MM.1S (cell line): Measurements from ENCODE around the gene AHCYL2.

Experiments
- EZH2 ChIP-seq: fragments of 300-600 bp; sonication (generic); optimal IDR thresholded peaks from 2 replicates; pipeline ENCODE3; 2017; ENCODE audit warnings: low read depth, mild to moderate bottlenecking, antibody characterized with exemption, low read length, mixed read lengths
- EZH2phosphoT487 ChIP-seq: fragments of 300-600 bp; sonication (generic); IDR thresholded peaks from 2 replicates; pipeline ENCODE4 v1.6.1; 2018; ENCODE audit warnings: antibody characterized with exemption, low read length
- TF ChIP-seq, protein P1 (sequence below): fragments of 300-600 bp; sonication (generic); IDR thresholded peaks from 2 replicates; pipeline ENCODE4 v1.5.1; 2016; ENCODE audit warnings: antibody characterized with exemption, low read length, mixed read lengths

- TF ChIP-seq, protein P1, sequence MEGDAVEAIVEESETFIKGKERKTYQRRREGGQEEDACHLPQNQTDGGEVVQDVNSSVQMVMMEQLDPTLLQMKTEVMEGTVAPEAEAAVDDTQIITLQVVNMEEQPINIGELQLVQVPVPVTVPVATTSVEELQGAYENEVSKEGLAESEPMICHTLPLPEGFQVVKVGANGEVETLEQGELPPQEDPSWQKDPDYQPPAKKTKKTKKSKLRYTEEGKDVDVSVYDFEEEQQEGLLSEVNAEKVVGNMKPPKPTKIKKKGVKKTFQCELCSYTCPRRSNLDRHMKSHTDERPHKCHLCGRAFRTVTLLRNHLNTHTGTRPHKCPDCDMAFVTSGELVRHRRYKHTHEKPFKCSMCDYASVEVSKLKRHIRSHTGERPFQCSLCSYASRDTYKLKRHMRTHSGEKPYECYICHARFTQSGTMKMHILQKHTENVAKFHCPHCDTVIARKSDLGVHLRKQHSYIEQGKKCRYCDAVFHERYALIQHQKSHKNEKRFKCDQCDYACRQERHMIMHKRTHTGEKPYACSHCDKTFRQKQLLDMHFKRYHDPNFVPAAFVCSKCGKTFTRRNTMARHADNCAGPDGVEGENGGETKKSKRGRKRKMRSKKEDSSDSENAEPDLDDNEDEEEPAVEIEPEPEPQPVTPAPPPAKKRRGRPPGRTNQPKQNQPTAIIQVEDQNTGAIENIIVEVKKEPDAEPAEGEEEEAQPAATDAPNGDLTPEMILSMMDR, result no peak
- TF ChIP-seq EZH2, result no peak
- TF ChIP-seq EZH2phosphoT487, result no peak
Observed at GRCh38 chr7:129295015-129295423, 70.2 kb downstream of the AHCYL2 start.
